K562 (cell line): Measurements from ENCODE around the gene PHF21A. TPM values are rescaled to one million over a fixed set of nuclear protein-coding genes. Genes with fewer than 3 reads are reported as not detected.
A peak's percentile ranks its signal among the peaks of the same experiment; 100 is the strongest.

Source experiments
- BHLHE40 ChIP-seq: IDR thresholded peaks from 2 replicates; pipeline ENCODE4 v1.6.1; 2011; ENCODE audit warnings: low read length, improper control_type of control experiment
- FOXJ3 ChIP-seq: sonication (generic); formaldehyde crosslinking; IDR thresholded peaks from 2 replicates; pipeline ENCODE4 v1.4.0; 2020; ENCODE audit warnings: mild to moderate bottlenecking, missing genetic modification reagents
- GATAD2A ChIP-seq: fragments of 450-650 bp; IDR thresholded peaks from 2 replicates; pipeline ENCODE4 v1.6.1; 2017
- HMGN3 ChIP-seq: IDR thresholded peaks from 2 replicates; pipeline ENCODE4 v1.6.1; 2011; ENCODE audit warnings: borderline replicate concordance, low read depth, mild to moderate bottlenecking, mixed read lengths, low read length; ENCODE audit not compliant: insufficient read length; ENCODE audit errors: extremely low read depth
- MAZ ChIP-seq, 2 experiments: fragments of 450-650 bp in 1 of 2; sonication (generic) in 1 of 2; formaldehyde crosslinking; IDR thresholded peaks in 1 of 2; conservative IDR thresholded peaks in 1 of 2; 2 replicates each; pipeline versions ENCODE4 v1.4.0 to v1.5.0; 2020; ENCODE audit warnings: mild to moderate bottlenecking in 1 of 2, missing genetic modification reagents in 1 of 2
- MBD2 ChIP-seq: sonication (generic); IDR thresholded peaks from 2 replicates; pipeline ENCODE4 v1.6.1; 2016; ENCODE audit warnings: low read depth, borderline replicate concordance
- PBX2 ChIP-seq, 2 experiments: IDR thresholded peaks in 1 of 2; conservative IDR thresholded peaks in 1 of 2; 2 replicates each; pipeline ENCODE4 v1.6.1; 2016; ENCODE audit warnings: low read depth in 2 of 2, mild to moderate bottlenecking in 1 of 2, missing compliant biosample characterization in 1 of 2, missing genetic modification characterization in 1 of 2, moderate library complexity in 1 of 2
- PRDM10 ChIP-seq: fragments of 450-650 bp; IDR thresholded peaks from 2 replicates; pipeline ENCODE4 v1.6.1; 2018; ENCODE audit not compliant: partially characterized antibody
- SRSF9 ChIP-seq: fragments of 200-400 bp; formaldehyde crosslinking; IDR thresholded peaks from 2 replicates; pipeline ENCODE4 v1.6.1; 2017; ENCODE audit warnings: low read depth, low read length, borderline replicate concordance
- ZBTB33 ChIP-seq: sonication (generic); formaldehyde crosslinking; IDR thresholded peaks from 2 replicates; pipeline ENCODE4 v1.8.1; 2023; ENCODE audit warnings: mild to moderate bottlenecking, missing genetic modification reagents
- ZFP30 ChIP-seq: fragments of 250-450 bp; sonication (Bioruptor Pico); IDR thresholded peaks from 2 replicates; pipeline ENCODE4 v1.8.0; 2022; ENCODE audit warnings: moderate library complexity, mild to moderate bottlenecking, inconsistent platforms, borderline replicate concordance
- ZNF24 ChIP-seq: fragments of 450-650 bp; IDR thresholded peaks from 2 replicates; pipeline ENCODE4 v1.6.1; 2016
- ZNF280B ChIP-seq: fragments of 250-450 bp; sonication (Bioruptor Pico); IDR thresholded peaks from 2 replicates; pipeline ENCODE4 v1.5.1; 2021; ENCODE audit warnings: mild to moderate bottlenecking
- ZNF347 ChIP-seq: fragments of 450-650 bp; formaldehyde crosslinking; IDR thresholded peaks from 2 replicates; pipeline ENCODE4 v1.4.0; 2020; ENCODE audit warnings: low read depth, mild to moderate bottlenecking, moderate library complexity
- ZNF57 ChIP-seq: fragments of 450-650 bp; formaldehyde crosslinking; IDR thresholded peaks from 2 replicates; pipeline ENCODE4 v1.4.0; 2020; ENCODE audit warnings: mild to moderate bottlenecking, moderate library complexity
- polyA plus RNA-seq, 8 experiments: library from polyadenylated mRNA; depleted of rRNA in 4 of 8; stranded (reverse) in 5 of 8; unstranded in 3 of 8; fragments of >200 nt; fragmentation: Nextera tagmentation in 2 of 8; fragmentation: Illumina TruSeq in 1 of 8; extraction: Ambion mirVana in 2 of 8; extraction: Trizol in 1 of 8; gene quantifications; 2 replicates each; pipeline versions ENCODE4 v1.2.1 to v1.2.3, GENCODE V29; 2011 to 2014; ENCODE audit warnings: inconsistent platforms in 1 of 8, missing spikeins in 1 of 8
- total RNA-seq, 7 experiments: library from RNA; depleted of rRNA in 6 of 7; stranded (reverse); fragments of >200 nt in 6 of 7; fragmentation: Illumina TruSeq in 2 of 7; extraction: Trizol in 2 of 7; gene quantifications; 2 replicates each; pipeline versions ENCODE4 v1.2.1 to v1.2.3, GENCODE V29; 2011 to 2021; ENCODE audit warnings: low replicate concordance in 1 of 7

PHF21A gene
- total and polyA plus RNA-seq, 9 of the 15 experiments (the other 6 are each of a cell fraction or from before 2014, with no cell fraction given), result 1.5 to 32.4 (median 10.7) TPM

GRCh38 chr11:46006418-46007070 is 114.7 kb downstream of the PHF21A start (continued):
- TF ChIP-seq ZNF280B (CRISPR knock-in tag), result no peak
- no peak for TF ChIP-seq ZBTB33 (CRISPR knock-in tag)
- TF ChIP-seq FOXJ3 (CRISPR knock-in tag), result no peak
- no peak for TF ChIP-seq ZNF57 (CRISPR knock-in tag)
- TF ChIP-seq MAZ (CRISPR knock-in tag; conservative IDR thresholded peaks at IDR 0.05 in 1 of 2, IDR thresholded peaks at IDR 0.05 in 1 of 2), result 0 out of 4 replicates have a peak, but pooled peaks of 1 of the 2 experiments have one; percentile 17
- TF ChIP-seq SRSF9, result no peak
- TF ChIP-seq HMGN3, result no peak
- no peak for TF ChIP-seq MBD2
- TF ChIP-seq ZNF347 (CRISPR knock-in tag), result no peak
- 0 out of 2 replicates have a peak, but pooled peaks have one; percentile 23 for TF ChIP-seq ZNF24
- 0 out of 2 replicates have a peak, but pooled peaks have one; percentile 32 for TF ChIP-seq BHLHE40
- no peak for TF ChIP-seq PBX2 (CRISPR knock-in tag; IDR thresholded peaks at IDR 0.05; ENCODE audit: low read depth)
- no peak for TF ChIP-seq PBX2 (tag; conservative IDR thresholded peaks at IDR 0.05; ENCODE audit: low read depth)
- TF ChIP-seq PRDM10, result no peak
- TF ChIP-seq ZFP30 (CRISPR knock-in tag), result no peak
- no peak for TF ChIP-seq GATAD2A
